A549 (cell line): Measurements from ENCODE around the gene SLC24A3.

Source experiments
- BHLHE40 ChIP-seq: IDR thresholded peaks from 2 replicates; pipeline ENCODE4 v1.6.1; 2012; ENCODE audit warnings: low read depth, low read length, inconsistent platforms
- CEBPB ChIP-seq, 2 experiments: fragments of >200 bp in 1 of 2; sonication (Bioruptor Twin) in 1 of 2; formaldehyde crosslinking in 1 of 2; IDR thresholded peaks; 2 replicates each; pipeline ENCODE4 v1.6.1; 2012 to 2016
- EP300 ChIP-seq, 2 experiments: fragments of >200 bp; sonication (Bioruptor Twin); formaldehyde crosslinking; IDR thresholded peaks; 2 replicates in 1 of 2; 3 replicates in 1 of 2; pipeline ENCODE4 v1.6.1; 2016 to 2017
- FOXS1 ChIP-seq: fragments of 250-450 bp; sonication (Bioruptor Pico); IDR thresholded peaks from 2 replicates; pipeline ENCODE4 v1.5.0; 2020; ENCODE audit warnings: mild to moderate bottlenecking, moderate library complexity
- POLR2A ChIP-seq: IDR thresholded peaks from 2 replicates; pipeline ENCODE4 v1.6.1; 2012; ENCODE audit warnings: mild to moderate bottlenecking, low read length
- RAD21 ChIP-seq, 2 experiments: fragments of >200 bp in 1 of 2; sonication (Bioruptor Twin) in 1 of 2; formaldehyde crosslinking in 1 of 2; IDR thresholded peaks in 1 of 2; conservative IDR thresholded peaks in 1 of 2; 2 replicates in 1 of 2; 3 replicates in 1 of 2; pipeline ENCODE4 v1.6.1; 2012 to 2018; ENCODE audit warnings: inconsistent platforms in 1 of 2
- RFX5 ChIP-seq: fragments of 450-650 bp; IDR thresholded peaks from 2 replicates; pipeline ENCODE4 v1.7.1; 2014; ENCODE audit warnings: antibody characterized with exemption, mild to moderate bottlenecking, moderate library complexity
- RNF2 ChIP-seq: fragments of 200-600 bp; sonication (generic); IDR thresholded peaks from 2 replicates; pipeline ENCODE4 v1.6.1; 2016; ENCODE audit warnings: low read depth, mild to moderate bottlenecking, antibody characterized with exemption, moderate library complexity, borderline replicate concordance
- SREBF2 ChIP-seq: fragments of 450-650 bp; IDR thresholded peaks from 2 replicates; pipeline ENCODE4 v1.6.1; 2014; ENCODE audit warnings: mild to moderate bottlenecking, moderate library complexity
- TF ChIP-seq, protein P1 (sequence below): fragments of >200 bp; sonication (Bioruptor Twin); formaldehyde crosslinking; IDR thresholded peaks from 3 replicates; pipeline ENCODE4 v1.5.1; 2016
- TF ChIP-seq, protein P2 (sequence below): IDR thresholded peaks from 2 replicates; pipeline ENCODE4 v1.6.1; 2012

DNA sequence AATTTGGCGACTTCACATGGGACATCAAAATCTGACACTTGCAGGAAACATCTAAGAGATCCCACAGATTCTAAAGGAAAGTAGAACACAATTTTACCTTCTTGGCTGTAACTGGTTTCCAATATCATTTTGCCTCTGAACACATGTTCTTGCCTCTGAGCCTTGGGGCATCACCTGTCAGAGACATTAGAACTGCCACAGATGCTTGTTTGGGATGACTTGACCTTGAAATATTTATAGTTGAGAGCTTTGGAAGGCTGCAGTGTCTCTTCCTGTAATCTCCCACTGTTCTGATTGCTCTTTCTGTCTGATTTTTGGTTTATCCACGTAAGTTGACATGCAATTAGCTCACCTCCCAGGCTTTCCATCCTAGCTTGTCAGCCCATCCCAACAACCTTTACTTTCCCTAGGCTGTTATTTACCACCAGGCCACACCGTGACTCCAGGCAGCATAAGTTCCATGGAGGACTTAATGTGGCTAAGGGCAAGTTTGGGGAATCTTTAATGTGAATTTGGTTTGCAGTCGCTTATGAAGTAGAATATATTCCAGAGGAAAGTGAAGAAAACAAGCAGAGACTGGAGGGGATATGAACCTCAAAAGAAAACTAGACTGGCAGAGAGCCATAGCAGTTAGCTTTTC is 289.2 kb downstream of the SLC24A3 start:
- TF ChIP-seq RNF2 (no peak), EP300 (IDR thresholded peaks at IDR 0.05) (no peak), RFX5 (no peak), CEBPB (IDR thresholded peaks at IDR 0.05) (no peak), POLR2A (no peak), BHLHE40 (no peak), FOXS1 (CRISPR knock-in tag) (no peak), RAD21 (conservative IDR thresholded peaks at IDR 0.05 in 1 of 2, IDR thresholded peaks at IDR 0.05 in 1 of 2) (no peak), SREBF2 (no peak)
- TF ChIP-seq, protein P1, sequence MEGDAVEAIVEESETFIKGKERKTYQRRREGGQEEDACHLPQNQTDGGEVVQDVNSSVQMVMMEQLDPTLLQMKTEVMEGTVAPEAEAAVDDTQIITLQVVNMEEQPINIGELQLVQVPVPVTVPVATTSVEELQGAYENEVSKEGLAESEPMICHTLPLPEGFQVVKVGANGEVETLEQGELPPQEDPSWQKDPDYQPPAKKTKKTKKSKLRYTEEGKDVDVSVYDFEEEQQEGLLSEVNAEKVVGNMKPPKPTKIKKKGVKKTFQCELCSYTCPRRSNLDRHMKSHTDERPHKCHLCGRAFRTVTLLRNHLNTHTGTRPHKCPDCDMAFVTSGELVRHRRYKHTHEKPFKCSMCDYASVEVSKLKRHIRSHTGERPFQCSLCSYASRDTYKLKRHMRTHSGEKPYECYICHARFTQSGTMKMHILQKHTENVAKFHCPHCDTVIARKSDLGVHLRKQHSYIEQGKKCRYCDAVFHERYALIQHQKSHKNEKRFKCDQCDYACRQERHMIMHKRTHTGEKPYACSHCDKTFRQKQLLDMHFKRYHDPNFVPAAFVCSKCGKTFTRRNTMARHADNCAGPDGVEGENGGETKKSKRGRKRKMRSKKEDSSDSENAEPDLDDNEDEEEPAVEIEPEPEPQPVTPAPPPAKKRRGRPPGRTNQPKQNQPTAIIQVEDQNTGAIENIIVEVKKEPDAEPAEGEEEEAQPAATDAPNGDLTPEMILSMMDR, result no peak
- TF ChIP-seq, protein P2, sequence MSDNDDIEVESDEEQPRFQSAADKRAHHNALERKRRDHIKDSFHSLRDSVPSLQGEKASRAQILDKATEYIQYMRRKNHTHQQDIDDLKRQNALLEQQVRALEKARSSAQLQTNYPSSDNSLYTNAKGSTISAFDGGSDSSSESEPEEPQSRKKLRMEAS, result no peak
